H1 (cell line): ENCODE results near the gene FGF19. TPM values are rescaled to one million over a fixed set of nuclear protein-coding genes. Genes with fewer than 3 reads are reported as not detected.

Source experiments
- CTCF ChIA-PET: fragments of 300-600 bp; sonication (Branson Sonifier 250); formaldehyde crosslinking; loops from one replicate; lab custom pipeline; 2021; ENCODE audit not compliant: partially characterized antibody; lab: Charles Lee
- POLR2A ChIA-PET: fragments of 300-600 bp; sonication (Branson Sonifier 250); formaldehyde crosslinking; loops from one replicate; lab custom pipeline; 2021; ENCODE audit warnings: inconsistent platforms; ENCODE audit not compliant: partially characterized antibody; lab: Charles Lee
- DNase-seq, 2 experiments: peaks; one replicate each; pipeline versions ENCODE4 v3.0.0 to v3.0.0-alpha.2; 2010 to 2022; ENCODE audit warnings: low spot score in 2 of 2, low read depth in 1 of 2, mixed read lengths in 1 of 2
- FAIRE-seq: peaks from 2 replicates; lab custom pipeline; 2011; peaks lifted over from hg19 to GRCh38; lab: Jason Lieb, UNC
- H2AFZ ChIP-seq: 2 replicates; pipeline ENCODE4 v1.8.1; 2012; ENCODE audit warnings: low read length, inconsistent platforms
- H2AK5ac ChIP-seq: 2 replicates; pipeline ENCODE4 v1.6.1; 2013; ENCODE audit warnings: low read depth, low read length
- H2BK120ac ChIP-seq: replicated peaks from 2 replicates; pipeline ENCODE3; 2013; ENCODE audit warnings: low read depth, low read length, inconsistent platforms
- H2BK12ac ChIP-seq: 2 replicates; pipeline ENCODE4 v1.6.1; 2013; ENCODE audit warnings: low read depth, low read length
- H2BK15ac ChIP-seq: 2 replicates; pipeline ENCODE4 v1.6.1; 2013; ENCODE audit warnings: low read length
- H2BK20ac ChIP-seq: 2 replicates; pipeline ENCODE4 v1.6.1; 2013; ENCODE audit warnings: low read length
- H2BK5ac ChIP-seq: 2 replicates; pipeline ENCODE4 v1.6.1; 2013; ENCODE audit warnings: low read depth, low read length
- H3K14ac ChIP-seq: 2 replicates; pipeline ENCODE4 v1.6.1; 2013; ENCODE audit warnings: inconsistent platforms; ENCODE audit not compliant: insufficient read length
- H3K18ac ChIP-seq: 2 replicates; pipeline ENCODE4 v1.6.1; 2013; ENCODE audit warnings: low read length; ENCODE audit errors: extremely low read depth
- H3K23ac ChIP-seq: 2 replicates; pipeline ENCODE4 v1.6.1; 2013; ENCODE audit warnings: inconsistent platforms; ENCODE audit not compliant: insufficient read length
- H3K23me2 ChIP-seq: 2 replicates; pipeline ENCODE4 v1.6.1; 2013; ENCODE audit warnings: low read depth, low read length
- H3K27ac ChIP-seq: 2 replicates; pipeline ENCODE4 v1.6.1; 2011; ENCODE audit warnings: low read depth, low read length, inconsistent platforms
- H3K27me3 ChIP-seq, 4 experiments: replicated peaks in 1 of 4; 1 replicate in 1 of 4; 2 replicates in 3 of 4; pipeline versions ENCODE4 v1.6.1 to v1.8.1; 2011 to 2013; ENCODE audit warnings: low read length in 3 of 4, mild to moderate bottlenecking in 3 of 4, inconsistent platforms in 2 of 4, mixed read lengths in 2 of 4, moderate library complexity in 1 of 4; ENCODE audit not compliant: control insufficient read depth in 3 of 4, insufficient read depth in 3 of 4; ENCODE audit errors: extremely low read depth in 1 of 4
- H3K36me3 ChIP-seq, 4 experiments: 2 replicates each; pipeline versions ENCODE4 v1.6.1 to v1.8.1; 2011 to 2013; ENCODE audit warnings: mild to moderate bottlenecking in 4 of 4, low read length in 3 of 4, moderate library complexity in 2 of 4, control low read depth in 1 of 4, inconsistent platforms in 1 of 4; ENCODE audit not compliant: insufficient read depth in 4 of 4, control insufficient read depth in 2 of 4
- H3K4ac ChIP-seq: replicated peaks from 2 replicates; pipeline ENCODE3; 2013; ENCODE audit warnings: low read length, low read depth, mixed read lengths, inconsistent platforms; ENCODE audit not compliant: insufficient read length
- H3K4me1 ChIP-seq, 4 experiments: replicated peaks in 1 of 4; 1 replicate in 1 of 4; 2 replicates in 3 of 4; pipeline versions ENCODE4 v1.6.1 to v1.8.1; 2011 to 2013; ENCODE audit warnings: low read length in 3 of 4, inconsistent platforms in 2 of 4, mixed read lengths in 1 of 4; ENCODE audit not compliant: insufficient read depth in 4 of 4, control insufficient read depth in 3 of 4
- H3K4me2 ChIP-seq, 2 experiments: 2 replicates each; pipeline versions ENCODE4 v1.6.1 to v1.8.1; 2011 to 2013; ENCODE audit warnings: low read depth in 2 of 2, low read length in 2 of 2, control low read depth in 1 of 2, inconsistent platforms in 1 of 2, mild to moderate bottlenecking in 1 of 2; ENCODE audit not compliant: insufficient read depth in 1 of 2
- H3K4me3 ChIP-seq, 4 experiments: fragments of 200-600, 300-600 bp in 1 of 4; sonication (generic), shearing (Covaris generic), sonication (Bioruptor Twin) in 1 of 4; 2 replicates each; pipeline versions ENCODE4 v1.5.1 to v1.8.1; 2011 to 2016; ENCODE audit warnings: low read length in 4 of 4, low read depth in 3 of 4, control low read depth in 2 of 4, inconsistent platforms in 2 of 4, mild to moderate bottlenecking in 2 of 4, mixed read lengths in 1 of 4, moderate library complexity in 1 of 4; ENCODE audit not compliant: insufficient read depth in 2 of 4; ENCODE audit errors: extremely low read depth in 1 of 4
- H3K56ac ChIP-seq: replicated peaks from 2 replicates; pipeline ENCODE3; 2013; ENCODE audit warnings: low read depth, mild to moderate bottlenecking, mixed read lengths, low read length, inconsistent platforms; ENCODE audit not compliant: insufficient read length
- H3K79me1 ChIP-seq: 2 replicates; pipeline ENCODE4 v1.6.1; 2013; ENCODE audit warnings: low read depth, low read length, control low read depth
- H3K79me2 ChIP-seq, 2 experiments: 2 replicates each; pipeline versions ENCODE4 v1.6.1 to v1.8.1; 2012 to 2013; ENCODE audit warnings: low read length in 2 of 2, mild to moderate bottlenecking in 2 of 2, inconsistent platforms in 1 of 2; ENCODE audit not compliant: insufficient read depth in 2 of 2, control insufficient read depth in 1 of 2
- H3K9ac ChIP-seq, 4 experiments: replicated peaks in 1 of 4; 1 replicate in 1 of 4; 2 replicates in 3 of 4; pipeline versions ENCODE4 v1.6.1 to v1.8.1; 2011 to 2013; ENCODE audit warnings: low read depth in 3 of 4, low read length in 3 of 4, control low read depth in 2 of 4, mild to moderate bottlenecking in 2 of 4, moderate library complexity in 2 of 4, inconsistent platforms in 1 of 4; ENCODE audit errors: extremely low read depth in 1 of 4
- H3K9me3 ChIP-seq, 2 experiments: 2 replicates each; pipeline versions ENCODE4 v1.6.1 to v1.8.1; 2012 to 2013; ENCODE audit warnings: mild to moderate bottlenecking in 2 of 2, moderate library complexity in 2 of 2, control low read depth in 1 of 2, inconsistent platforms in 1 of 2, low read depth in 1 of 2, low read length in 1 of 2, mixed read lengths in 1 of 2; ENCODE audit not compliant: insufficient read depth in 2 of 2
- H4K20me1 ChIP-seq, 2 experiments: replicated peaks in 1 of 2; 2 replicates each; pipeline versions ENCODE3 to v1.8.1; 2011 to 2013; ENCODE audit warnings: inconsistent platforms in 2 of 2, low read length in 2 of 2, mild to moderate bottlenecking in 1 of 2; ENCODE audit not compliant: insufficient read depth in 2 of 2, control insufficient read depth in 1 of 2
- H4K5ac ChIP-seq: 2 replicates; pipeline ENCODE4 v1.6.1; 2013; ENCODE audit warnings: low read length, low read depth, mixed read lengths, inconsistent platforms; ENCODE audit not compliant: insufficient read length
- H4K8ac ChIP-seq: 2 replicates; pipeline ENCODE4 v1.8.0; 2013; ENCODE audit warnings: mild to moderate bottlenecking, moderate library complexity, low read length, inconsistent platforms; ENCODE audit not compliant: insufficient read depth; ENCODE audit errors: extremely low read depth
- H4K91ac ChIP-seq: replicated peaks from 2 replicates; pipeline ENCODE3; 2013; ENCODE audit warnings: low read length, mixed read lengths, inconsistent platforms; ENCODE audit not compliant: insufficient read length
- KDM1A ChIP-seq: fragments of 200-600, 300-600 bp; sonication (generic); IDR thresholded peaks from 2 replicates; pipeline ENCODE4 v1.7.1; 2016; ENCODE audit warnings: mild to moderate bottlenecking, low read length, borderline replicate concordance
- SP2 ChIP-seq: IDR thresholded peaks from 2 replicates; pipeline ENCODE4 v1.6.1; 2012; ENCODE audit warnings: mild to moderate bottlenecking, low read length, inconsistent platforms
- TBP ChIP-seq: IDR thresholded peaks from 2 replicates; pipeline ENCODE4 v1.6.1; 2011; ENCODE audit warnings: low read depth, low read length, improper control_type of control experiment
- WGBS, 2 experiments: shearing (Covaris generic) in 1 of 2; methylation state at CpG; one replicate each; pipeline versions ENCODE4 v1.1.6 to v1.1.7; 2013 to 2015; ENCODE audit warnings: low lambda C conversion rate in 2 of 2, mixed read lengths in 2 of 2, inconsistent platforms in 1 of 2, low coverage in 1 of 2, missing lambda C conversion rate in 1 of 2; ENCODE audit not compliant: insufficient replicate concordance in 2 of 2, insufficient coverage in 1 of 2, insufficient read length in 1 of 2; ENCODE audit errors: extremely low coverage in 1 of 2, missing lambda C conversion rate in 1 of 2; 5-methylcytosine and 5-hydroxymethylcytosine counted together
- polyA plus RNA-seq, 7 experiments: library from polyadenylated mRNA; depleted of rRNA in 3 of 7; stranded (reverse) in 5 of 7; unstranded in 2 of 7; fragments of >200 nt in 5 of 7; fragments of 200-250 nt in 2 of 7; gene quantifications; 1 replicate in 5 of 7; 2 replicates in 1 of 7; 4 replicates in 1 of 7; pipeline versions ENCODE4 v1.2.1 to v1.2.3, GENCODE V29; 2011 to 2013; ENCODE audit warnings: missing spikeins in 2 of 7, mixed read lengths in 2 of 7
- total RNA-seq: library from RNA; stranded (reverse); fragmentation: NEBNext Ultra II Directional; extraction: Animal tissue kit (Norgen Biotek cat#: 25700); gene quantifications from 2 replicates; pipeline ENCODE4 v1.2.1, GENCODE V29; 2021

FGF19 gene
- total and polyA plus RNA-seq, 2 of the 8 experiments (the other 6 are each of a cell fraction or from before 2014, with no cell fraction given): 9.6 to 14.8 TPM

GRCh38 chr11:69671734-69672465 is 31.9 kb downstream of the FGF19 start:
- FAIRE-seq: no peak
- no peak for DNase-seq
- Histone ChIP-seq H2AFZ (no peak overlapping the region), H3K14ac (no peak overlapping the region), H2BK120ac (no peak overlapping the region), H3K23ac (no peak overlapping the region), H4K20me1 (peaks cover 7 to 9% of the 10 kb centered on the region in 2 experiments), H3K79me1 (peaks cover 13% of the 10 kb centered on the region), H3K23me2 (no peaks in the 10 kb centered on the region; the same call in 1 of the 2 replicates), H2BK20ac (no peak overlapping the region), H3K79me2 (peaks cover 5 to 20% of the 10 kb centered on the region in 2 experiments; a peak in 3 of 4 replicates), H2BK12ac (no peak overlapping the region), H3K36me3 (peaks cover 3 to 19% (median 7%) of the 10 kb centered on the region in 4 experiments; a peak in 7 of 8 replicates), H3K4me3 (no peak overlapping the region), H4K91ac (no peak overlapping the region), H3K9ac (no peak overlapping the region), H3K4me2 (no peak overlapping the region), H2AK5ac (no peak overlapping the region), H2BK5ac (no peak overlapping the region), H3K18ac (no peak overlapping the region), H4K8ac (no peak overlapping the region), H4K5ac (no peak overlapping the region), H3K4me1 (peaks cover 3 to 5% (median 4%) of the 10 kb centered on the region in 4 experiments), H3K9me3 (no peaks in the 10 kb centered on the region), H3K56ac (no peak overlapping the region), H3K4ac (no peak overlapping the region), H3K27me3 (no peaks in the 10 kb centered on the region), H2BK15ac (no peak overlapping the region), H3K27ac (no peak overlapping the region)
- POLR2A ChIA-PET: interaction anchor here (0.5 to 4.5 kb wide), 4 partner anchors 14 to 134 kb away, joined by 3 to 18 read pairs (median 9); no protein-coding TSS in a partner anchor
- TF ChIP-seq TBP: no peak
- TF ChIP-seq KDM1A: no peak
- TF ChIP-seq SP2: no peak
- CTCF ChIA-PET: interaction anchor here (0.9 to 5.1 kb wide), 11 partner anchors 12 to 557 kb away, joined by 3 to 81 read pairs (median 4); no protein-coding TSS in a partner anchor
- 89% methylated on average over 10 of the region's 10 CpGs; no CpG with 5 or more reads in 1 of the 2 experiments for WGBS, 2 experiments
